K562 (cell line): ENCODE data around the gene GGT5. TPM values are rescaled to one million over a fixed set of nuclear protein-coding genes. Genes with fewer than 3 reads are reported as not detected.

ENCODE experiments used
- ATAC-seq: fragments of 200-7000 bp; cut with Tn5 transposase; 3 replicates; pipeline ENCODE4 v1.9.1; 2020; ENCODE audit warnings: moderate library complexity
- BruUV-seq: library from RNA; stranded (reverse); fragments of 400-500 nt; replicated peaks from 2 replicates; lab custom pipeline; 2021; lab: Mats Ljungman, UMichigan
- CTCF ChIA-PET: fragments of 300-600 bp; formaldehyde crosslinking; extraction: SDS; loops from one replicate; lab custom pipeline; 2021; ENCODE audit warnings: low intra/inter-chr PET ratio; lab: Yijun Ruan, JAX
- POLR2A ChIA-PET: fragments of 300-600, 350-650 bp; sonication (Branson Sonifier 250); formaldehyde crosslinking; extraction: SDS; loops from one replicate; lab custom pipeline; 2021; ENCODE audit warnings: antibody characterized with exemption, inconsistent platforms; lab: Yijun Ruan, JAX
- DNase-seq, 4 experiments: peaks; one replicate each; pipeline versions ENCODE4 v3.0.0 to v3.0.0-alpha.2; 2011 to 2018; ENCODE audit warnings: low spot score in 3 of 4, mixed read lengths in 3 of 4; ENCODE audit errors: extremely low read depth in 1 of 4
- FAIRE-seq: peaks from 2 replicates; lab custom pipeline; 2011; peaks lifted over from hg19 to GRCh38; lab: Jason Lieb, UNC
- H2AFZ ChIP-seq: 2 replicates; pipeline ENCODE4 v1.6.0; 2011; ENCODE audit warnings: low read depth, low read length, control low read depth, inconsistent platforms
- H3K27ac ChIP-seq: fragments of 200-600 bp; 3 replicates; pipeline ENCODE4 v1.8.0; 2011; ENCODE audit warnings: low read depth, mild to moderate bottlenecking, control low read depth, inconsistent platforms, low read length, moderate library complexity, mixed read lengths; ENCODE audit errors: extremely low read depth
- H3K27me3 ChIP-seq, 2 experiments: fragments of 300-600 bp in 1 of 2; 2 replicates in 1 of 2; 3 replicates in 1 of 2; pipeline versions ENCODE4 v1.6.0 to v1.8.0; 2011; ENCODE audit warnings: inconsistent platforms in 2 of 2, low read length in 2 of 2, mild to moderate bottlenecking in 1 of 2, mixed read lengths in 1 of 2, moderate library complexity in 1 of 2; ENCODE audit not compliant: control insufficient read depth in 2 of 2, insufficient read depth in 2 of 2
- H3K36me3 ChIP-seq: fragments of 300-600 bp; 3 replicates; pipeline ENCODE4 v1.8.0; 2011; ENCODE audit warnings: mild to moderate bottlenecking, low read length, inconsistent platforms; ENCODE audit not compliant: control insufficient read depth, insufficient read depth
- H3K4me1 ChIP-seq, 2 experiments: fragments of 200-600 bp in 1 of 2; replicated peaks in 1 of 2; 2 replicates in 1 of 2; 3 replicates in 1 of 2; pipeline versions ENCODE4 v1.5.1 to v1.8.0; 2011; ENCODE audit warnings: inconsistent platforms in 2 of 2, low read length in 2 of 2, mild to moderate bottlenecking in 1 of 2, mixed read lengths in 1 of 2, moderate library complexity in 1 of 2; ENCODE audit not compliant: control insufficient read depth in 2 of 2, insufficient read depth in 2 of 2
- H3K4me2 ChIP-seq: 2 replicates; pipeline ENCODE4 v1.6.1; 2011; ENCODE audit warnings: low read length, control low read depth, inconsistent platforms, mixed read lengths; ENCODE audit not compliant: insufficient read depth
- H3K4me3 ChIP-seq: fragments of 200-600 bp; sonication (generic), shearing (Covaris generic); 2 replicates; pipeline ENCODE4 v1.5.1; 2016; ENCODE audit warnings: control low read depth, inconsistent platforms
- H3K79me2 ChIP-seq: fragments of 200-600 bp; 3 replicates; pipeline ENCODE4 v1.8.0; 2011; ENCODE audit warnings: low read length, inconsistent platforms; ENCODE audit not compliant: control insufficient read depth, insufficient read depth
- H3K9ac ChIP-seq, 2 experiments: 2 replicates each; pipeline versions ENCODE4 v1.6.0 to v1.6.1; 2011; ENCODE audit warnings: low read depth in 2 of 2, low read length in 2 of 2, control low read depth in 1 of 2, inconsistent platforms in 1 of 2, mild to moderate bottlenecking in 1 of 2, mixed read lengths in 1 of 2; ENCODE audit not compliant: insufficient read depth in 1 of 2
- H3K9me1 ChIP-seq: one replicate; pipeline ENCODE4 v1.6.0; 2011; ENCODE audit warnings: inconsistent platforms, mild to moderate bottlenecking, low read length, moderate library complexity; ENCODE audit not compliant: control insufficient read depth, insufficient read depth
- H3K9me3 ChIP-seq: replicated peaks from 2 replicates; pipeline ENCODE4 v1.5.1; 2011; ENCODE audit warnings: low read depth, low read length, inconsistent platforms; ENCODE audit not compliant: control insufficient read depth, insufficient read depth
- H4K20me1 ChIP-seq: replicated peaks from 2 replicates; pipeline ENCODE4 v1.6.1; 2011; ENCODE audit warnings: low read length, inconsistent platforms, mixed read lengths; ENCODE audit not compliant: control insufficient read depth, insufficient read depth
- CBX2 ChIP-seq: fragments of 200-600 bp; sonication (generic); IDR thresholded peaks from one replicate; pipeline ENCODE4 v1.6.1; 2012; ENCODE audit warnings: mild to moderate bottlenecking, low read length, inconsistent platforms; ENCODE audit not compliant: insufficient read depth, poor library complexity, severe bottlenecking
- ETV1 ChIP-seq: fragments of 450-650 bp; conservative IDR thresholded peaks from 2 replicates; pipeline ENCODE4 v1.6.1; 2016; ENCODE audit warnings: missing genetic modification characterization, control low read depth, low read depth, missing compliant biosample characterization
- RHOXF2B ChIP-seq: fragments of 250-450 bp; sonication (Bioruptor Pico); conservative IDR thresholded peaks from 2 replicates; pipeline ENCODE4 v1.5.1; 2021
- ZNF224 ChIP-seq: sonication (generic); formaldehyde crosslinking; IDR thresholded peaks from 2 replicates; pipeline ENCODE4 v1.8.0; 2022; ENCODE audit warnings: mild to moderate bottlenecking, missing genetic modification reagents
- WGBS: fragments of 100-300 bp; shearing (Covaris generic); methylation state at CpG from one replicate; pipeline ENCODE4 v1.1.6; 2016; ENCODE audit warnings: low coverage, mixed read lengths; ENCODE audit not compliant: insufficient coverage; ENCODE audit errors: missing lambda C conversion rate; 5-methylcytosine and 5-hydroxymethylcytosine counted together
- in situ Hi-C: fragments of 300-500 bp; cut with MboI; formaldehyde crosslinking; loops from 4 replicates; pipeline ENCODE4 v1.15.0; 2018; ENCODE audit warnings: inconsistent platforms, mixed read lengths
- intact Hi-C: fragments of 100-400 bp; cut with micrococcal nuclease; formaldehyde crosslinking; loops from 2 replicates; pipeline ENCODE4 v1.14.2; 2022
- polyA plus RNA-seq, 8 experiments: library from polyadenylated mRNA; depleted of rRNA in 4 of 8; stranded (reverse) in 5 of 8; unstranded in 3 of 8; fragments of >200 nt; fragmentation: Nextera tagmentation in 2 of 8; fragmentation: Illumina TruSeq in 1 of 8; extraction: Ambion mirVana in 2 of 8; extraction: Trizol in 1 of 8; gene quantifications; 2 replicates each; pipeline versions ENCODE4 v1.2.1 to v1.2.3, GENCODE V29; 2011 to 2014; ENCODE audit warnings: inconsistent platforms in 1 of 8, missing spikeins in 1 of 8
- total RNA-seq, 7 experiments: library from RNA; depleted of rRNA in 6 of 7; stranded (reverse); fragments of >200 nt in 6 of 7; fragmentation: Illumina TruSeq in 2 of 7; extraction: Trizol in 2 of 7; gene quantifications; 2 replicates each; pipeline versions ENCODE4 v1.2.1 to v1.2.3, GENCODE V29; 2011 to 2021; ENCODE audit warnings: low replicate concordance in 1 of 7
- TF ChIP-seq, protein P1 (sequence below): fragments of 450-650 bp; IDR thresholded peaks from one replicate; pipeline ENCODE4 v1.6.1; 2018; ENCODE audit warnings: mild to moderate bottlenecking, moderate library complexity; ENCODE audit not compliant: partially characterized antibody
- TF ChIP-seq, protein P2 (sequence below): fragments of 450-650 bp; IDR thresholded peaks from 2 replicates; pipeline ENCODE4 v1.6.1; 2017; ENCODE audit warnings: antibody characterized with exemption
- TF ChIP-seq, protein P3 (sequence below): fragments of 250-450 bp; sonication (Bioruptor Pico); IDR thresholded peaks from 2 replicates; pipeline ENCODE4 v1.5.0; 2021
- TF ChIP-seq, protein P4 (sequence below), 2 experiments: fragments of 450-650 bp; IDR thresholded peaks; 2 replicates each; pipeline ENCODE4 v1.6.1; 2016

GGT5 gene
- total and polyA plus RNA-seq, 9 of the 15 experiments (the other 6 are each of a cell fraction or from before 2014, with no cell fraction given): 0.07 to 0.69 (median 0.18) TPM; not detected in 4

DNA sequence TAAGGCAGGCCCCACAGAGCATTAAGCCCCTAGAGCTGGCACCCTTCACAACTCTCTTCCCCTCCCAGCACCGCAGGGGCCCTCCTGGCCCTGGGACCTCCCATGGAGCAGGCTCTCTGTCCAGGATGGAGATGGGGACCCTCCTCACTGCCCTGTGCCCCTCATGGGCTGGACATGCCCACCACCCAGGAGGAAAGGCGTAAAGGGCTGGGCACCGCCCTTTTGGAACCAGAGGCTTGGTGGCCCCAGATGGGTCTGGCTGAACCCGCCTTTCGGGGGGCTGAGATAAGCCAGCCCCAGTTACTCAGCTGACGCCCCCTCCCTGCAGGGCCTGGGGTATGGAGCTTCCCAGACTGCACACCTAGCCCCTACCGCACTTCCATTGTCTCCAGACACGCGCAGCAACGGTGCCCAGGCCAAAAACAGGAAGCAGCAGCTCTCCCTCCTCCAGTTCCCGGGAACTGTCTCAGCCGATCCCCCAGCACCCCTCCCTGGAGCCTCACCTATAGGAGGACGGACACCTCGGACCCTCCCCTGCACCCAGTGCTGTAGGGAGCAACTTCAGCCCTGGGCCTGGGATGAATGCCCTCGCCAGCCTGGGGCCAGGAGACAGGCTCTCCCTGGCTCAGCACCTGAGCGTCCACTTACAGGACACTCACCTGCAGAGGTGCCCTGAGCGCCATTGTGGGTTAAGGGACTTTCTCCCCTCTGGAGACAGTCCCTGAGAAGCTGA, 65.2 kb downstream of the GGT5 start (continued):
- TF ChIP-seq, protein P1, sequence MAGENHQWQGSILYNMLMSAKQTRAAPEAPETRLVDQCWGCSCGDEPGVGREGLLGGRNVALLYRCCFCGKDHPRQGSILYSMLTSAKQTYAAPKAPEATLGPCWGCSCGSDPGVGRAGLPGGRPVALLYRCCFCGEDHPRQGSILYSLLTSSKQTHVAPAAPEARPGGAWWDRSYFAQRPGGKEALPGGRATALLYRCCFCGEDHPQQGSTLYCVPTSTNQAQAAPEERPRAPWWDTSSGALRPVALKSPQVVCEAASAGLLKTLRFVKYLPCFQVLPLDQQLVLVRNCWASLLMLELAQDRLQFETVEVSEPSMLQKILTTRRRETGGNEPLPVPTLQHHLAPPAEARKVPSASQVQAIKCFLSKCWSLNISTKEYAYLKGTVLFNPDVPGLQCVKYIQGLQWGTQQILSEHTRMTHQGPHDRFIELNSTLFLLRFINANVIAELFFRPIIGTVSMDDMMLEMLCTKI: no peak

GRCh38 chr22:24178502-24179440, 66.1 kb downstream of the GGT5 start:
- Histone ChIP-seq H3K9me3 (no peaks in the 10 kb centered on the region), H3K9ac (no peak overlapping the region; a peak in 1 of 4 replicates), H3K27me3 (peaks cover 2 to 6% of the 10 kb centered on the region in 2 experiments; a peak in 1 of 5 replicates), H3K27ac (no peak overlapping the region), H3K36me3 (peaks cover 21% of the 10 kb centered on the region; the same call in 1 of the 3 replicates), H3K9me1 (no peaks in the 10 kb centered on the region), H3K4me3 (no peak overlapping the region), H3K4me1 (peaks cover 0 to 33% of the 10 kb centered on the region in 2 experiments; a peak in 2 of 5 replicates), H4K20me1 (peaks cover 13% of the 10 kb centered on the region; the same call in 1 of the 2 replicates), H2AFZ (no peak overlapping the region), H3K79me2 (no peaks in the 10 kb centered on the region), H3K4me2 (no peak overlapping the region)
- DNase-seq (no peak), ATAC-seq (0 out of 3 replicates have a peak, but pooled peaks have one; percentile 25), FAIRE-seq (no peak)
- no TSS peak for BruUV-seq
- intact Hi-C loops: no loop called here
- ChIA-PET CTCF (interaction anchor here (0.6 kb wide), 1 partner anchor 47 kb away, joined by 3 read pairs; no protein-coding TSS in a partner anchor), POLR2A (interaction anchor here (0.6 kb wide), 1 partner anchor 24 kb away, joined by 3 read pairs; no protein-coding TSS in a partner anchor)
- 85% methylated on average over 10 of the region's 21 CpGs for whole genome bisulfite sequencing
- in situ Hi-C loops: loop anchor here (10.0 kb wide), 1 partner anchor 224 kb away; no protein-coding TSS in a partner anchor
- TF ChIP-seq ZNF224 (no peak), CBX2 (no peak), ETV1 (no peak), RHOXF2B (CRISPR knock-in tag) (no peak)
- TF ChIP-seq, protein P2, sequence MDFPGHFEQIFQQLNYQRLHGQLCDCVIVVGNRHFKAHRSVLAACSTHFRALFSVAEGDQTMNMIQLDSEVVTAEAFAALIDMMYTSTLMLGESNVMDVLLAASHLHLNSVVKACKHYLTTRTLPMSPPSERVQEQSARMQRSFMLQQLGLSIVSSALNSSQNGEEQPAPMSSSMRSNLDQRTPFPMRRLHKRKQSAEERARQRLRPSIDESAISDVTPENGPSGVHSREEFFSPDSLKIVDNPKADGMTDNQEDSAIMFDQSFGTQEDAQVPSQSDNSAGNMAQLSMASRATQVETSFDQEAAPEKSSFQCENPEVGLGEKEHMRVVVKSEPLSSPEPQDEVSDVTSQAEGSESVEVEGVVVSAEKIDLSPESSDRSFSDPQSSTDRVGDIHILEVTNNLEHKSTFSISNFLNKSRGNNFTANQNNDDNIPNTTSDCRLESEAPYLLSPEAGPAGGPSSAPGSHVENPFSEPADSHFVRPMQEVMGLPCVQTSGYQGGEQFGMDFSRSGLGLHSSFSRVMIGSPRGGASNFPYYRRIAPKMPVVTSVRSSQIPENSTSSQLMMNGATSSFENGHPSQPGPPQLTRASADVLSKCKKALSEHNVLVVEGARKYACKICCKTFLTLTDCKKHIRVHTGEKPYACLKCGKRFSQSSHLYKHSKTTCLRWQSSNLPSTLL: no peak
- TF ChIP-seq, protein P3, sequence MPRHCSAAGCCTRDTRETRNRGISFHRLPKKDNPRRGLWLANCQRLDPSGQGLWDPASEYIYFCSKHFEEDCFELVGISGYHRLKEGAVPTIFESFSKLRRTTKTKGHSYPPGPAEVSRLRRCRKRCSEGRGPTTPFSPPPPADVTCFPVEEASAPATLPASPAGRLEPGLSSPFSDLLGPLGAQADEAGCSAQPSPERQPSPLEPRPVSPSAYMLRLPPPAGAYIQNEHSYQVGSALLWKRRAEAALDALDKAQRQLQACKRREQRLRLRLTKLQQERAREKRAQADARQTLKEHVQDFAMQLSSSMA (CRISPR knock-in tag): no peak
- TF ChIP-seq, protein P4, sequence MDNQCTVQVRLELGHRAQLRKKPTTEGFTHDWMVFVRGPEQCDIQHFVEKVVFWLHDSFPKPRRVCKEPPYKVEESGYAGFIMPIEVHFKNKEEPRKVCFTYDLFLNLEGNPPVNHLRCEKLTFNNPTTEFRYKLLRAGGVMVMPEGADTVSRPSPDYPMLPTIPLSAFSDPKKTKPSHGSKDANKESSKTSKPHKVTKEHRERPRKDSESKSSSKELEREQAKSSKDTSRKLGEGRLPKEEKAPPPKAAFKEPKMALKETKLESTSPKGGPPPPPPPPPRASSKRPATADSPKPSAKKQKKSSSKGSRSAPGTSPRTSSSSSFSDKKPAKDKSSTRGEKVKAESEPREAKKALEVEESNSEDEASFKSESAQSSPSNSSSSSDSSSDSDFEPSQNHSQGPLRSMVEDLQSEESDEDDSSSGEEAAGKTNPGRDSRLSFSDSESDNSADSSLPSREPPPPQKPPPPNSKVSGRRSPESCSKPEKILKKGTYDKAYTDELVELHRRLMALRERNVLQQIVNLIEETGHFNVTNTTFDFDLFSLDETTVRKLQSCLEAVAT (IDR thresholded peaks at IDR 0.05): no peak
